HG03159 (cell line): ENCODE measurements around the gene MT1B.
"Not testable (repeated sequence)": the region's sequence is repeated elsewhere in the genome, so short reads cannot be mapped to it uniquely, and the experiment has no call there.

Experiments used
- ATAC-seq: cut with Tn5 transposase; IDR thresholded peaks from one replicate; pipeline ENCODE4 v1.9.1; 2021; ENCODE audit warnings: mild to moderate bottlenecking, moderate library complexity; ENCODE audit not compliant: unreplicated experiment

MT1B gene

GRCh38 chr16:56665286-56666261 is 13.9 kb downstream of the MT1B start:
- not testable (repeated sequence) for ATAC-seq

DNA sequence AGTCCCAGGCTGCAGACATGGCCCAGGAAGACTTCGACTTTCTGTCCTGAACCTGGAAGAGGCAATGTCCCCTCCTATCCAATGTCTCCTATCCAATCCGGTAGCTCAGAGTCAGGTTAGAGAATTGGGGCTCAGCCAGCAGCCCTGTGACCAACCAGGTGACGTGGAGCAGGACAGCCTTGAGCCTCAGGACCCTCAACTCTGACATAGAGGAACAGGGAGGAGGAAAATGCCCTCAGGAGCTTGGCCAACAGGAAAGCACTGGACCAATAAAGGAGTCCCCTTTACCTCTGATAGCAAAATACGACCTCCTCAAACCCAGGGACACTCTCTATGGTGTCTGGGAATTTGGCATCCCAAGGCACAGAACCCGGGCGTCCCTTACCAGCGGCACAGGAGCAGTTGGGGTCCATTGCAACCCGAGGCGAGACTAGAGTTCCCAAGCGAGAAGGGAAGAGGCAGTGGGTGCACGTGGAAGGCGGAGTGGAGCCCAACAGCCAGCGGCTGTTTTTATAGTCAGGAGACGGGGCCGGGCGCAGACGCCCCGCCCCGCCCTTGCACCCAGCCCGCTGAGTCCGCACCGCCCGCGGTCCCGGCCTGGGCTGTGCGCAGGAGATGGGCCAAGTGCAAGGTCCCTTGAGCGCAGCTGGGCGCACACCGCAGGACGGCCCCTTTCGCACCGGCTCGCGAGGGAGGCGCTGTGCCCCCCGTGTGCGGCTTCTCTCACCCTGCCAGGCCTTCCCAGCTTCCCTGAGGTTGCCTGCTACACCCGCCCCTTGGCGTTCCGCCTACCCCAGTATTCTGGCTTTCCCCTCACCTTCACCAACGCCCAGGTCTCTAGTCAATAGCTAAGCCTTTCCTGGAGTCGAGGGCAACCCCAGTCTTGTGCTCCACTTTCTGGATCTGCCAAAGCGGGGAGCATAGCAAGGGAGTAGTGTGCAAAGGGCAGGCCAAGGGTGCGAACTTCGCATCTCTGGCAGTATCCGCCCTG is 16.2 kb downstream of the MT1B start, which contains the start of gene MT1G:
Gene MT1G, minus strand, starts transcription at position 485 of the 991 bp plus-strand sequence. Its CDS starts 72 bp downstream, at position 413.
- ATAC-seq = no peak

DNA sequence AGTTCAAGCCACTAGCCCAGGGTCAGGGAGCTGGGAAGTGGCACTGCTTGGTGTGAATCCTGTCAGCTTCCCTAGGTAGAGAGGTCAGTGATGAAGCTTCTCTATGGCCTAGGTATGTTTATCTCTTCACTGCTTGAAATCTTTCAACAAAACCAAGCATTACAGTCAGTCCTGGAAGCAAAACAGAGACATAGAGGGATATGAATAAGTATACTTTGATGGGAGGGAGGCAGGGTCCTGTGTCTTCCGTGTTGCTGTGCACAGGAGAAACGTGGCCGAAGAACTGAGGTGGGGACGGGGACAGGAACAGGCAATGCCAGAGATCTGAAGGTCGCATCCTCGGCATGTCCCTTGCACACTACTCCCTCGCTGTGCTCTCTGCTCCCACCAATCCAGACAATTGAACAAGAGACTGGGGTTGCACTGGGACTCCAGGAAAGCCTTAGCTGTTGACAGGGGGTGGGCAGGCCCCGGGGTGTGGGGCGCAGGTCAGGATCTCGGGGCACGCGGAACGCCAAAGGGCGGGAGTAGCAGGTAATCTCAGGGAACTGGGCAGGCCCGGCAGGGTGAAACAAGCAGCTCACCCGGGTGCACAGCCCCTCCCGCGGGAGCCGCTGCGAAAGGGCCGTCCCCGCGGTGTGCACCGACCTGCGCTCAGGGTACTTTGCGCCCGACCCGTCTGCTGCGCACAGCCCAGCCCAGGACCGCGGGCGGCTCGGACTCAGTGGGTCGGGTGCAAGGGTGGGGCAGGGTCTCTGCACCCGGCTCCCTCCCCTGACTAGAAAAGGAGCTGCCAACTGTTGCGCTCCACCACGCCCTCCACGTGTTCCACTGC is 17.5 kb downstream of the MT1B start, which contains the start of gene MT1H:
Gene MT1H, plus strand, starts transcription at position 810 of the 835 bp plus-strand sequence. CDS start 71 bp downstream, outside the sequence.
- ATAC-seq = no peak

- no peak for ATAC-seq
Observed at GRCh38 chr16:56669840-56670619, 18.3 kb downstream of the MT1B start.

DNA sequence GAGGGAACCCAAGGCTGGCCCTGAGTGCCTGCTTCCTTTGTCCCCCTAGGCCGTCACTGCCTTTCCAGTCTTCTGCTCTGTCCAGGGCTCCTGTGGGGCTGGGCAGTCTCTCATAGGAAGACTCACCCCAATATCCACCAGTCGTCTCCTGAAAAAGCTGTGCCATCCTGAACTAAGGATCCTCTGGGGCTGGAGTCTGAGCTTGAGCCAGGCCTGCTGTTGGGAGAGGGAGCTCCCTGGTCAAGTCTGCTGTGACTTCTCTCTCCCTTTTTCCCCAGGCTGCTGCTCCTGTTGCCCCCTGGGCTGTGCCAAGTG is 18.9 kb downstream of the MT1B start:
- no peak for ATAC-seq

GRCh38 chr16:56671691-56672090 is 20.0 kb downstream of the MT1B start:
- not testable (repeated sequence) for ATAC-seq

DNA sequence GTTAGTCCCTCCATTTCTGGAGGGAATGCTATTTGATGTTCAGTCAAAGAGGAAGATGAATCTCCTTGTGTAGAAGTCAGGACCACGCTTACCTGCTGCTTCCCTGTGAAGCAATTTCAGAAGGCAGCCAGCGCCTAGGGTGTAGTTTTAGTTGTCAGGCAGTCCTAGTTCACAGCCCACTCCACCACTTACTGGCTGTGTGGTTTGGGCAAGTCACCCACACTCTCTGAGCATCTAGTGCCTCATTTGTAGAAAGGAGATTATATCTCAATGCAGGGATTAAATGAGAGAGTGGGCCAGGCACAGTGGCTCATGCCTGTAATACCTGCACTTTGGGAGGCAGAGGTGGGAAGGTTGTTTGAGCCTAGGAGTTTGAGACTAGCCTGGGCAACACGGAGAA is 20.5 kb downstream of the MT1B start:
- ATAC-seq = not testable (repeated sequence)

DNA sequence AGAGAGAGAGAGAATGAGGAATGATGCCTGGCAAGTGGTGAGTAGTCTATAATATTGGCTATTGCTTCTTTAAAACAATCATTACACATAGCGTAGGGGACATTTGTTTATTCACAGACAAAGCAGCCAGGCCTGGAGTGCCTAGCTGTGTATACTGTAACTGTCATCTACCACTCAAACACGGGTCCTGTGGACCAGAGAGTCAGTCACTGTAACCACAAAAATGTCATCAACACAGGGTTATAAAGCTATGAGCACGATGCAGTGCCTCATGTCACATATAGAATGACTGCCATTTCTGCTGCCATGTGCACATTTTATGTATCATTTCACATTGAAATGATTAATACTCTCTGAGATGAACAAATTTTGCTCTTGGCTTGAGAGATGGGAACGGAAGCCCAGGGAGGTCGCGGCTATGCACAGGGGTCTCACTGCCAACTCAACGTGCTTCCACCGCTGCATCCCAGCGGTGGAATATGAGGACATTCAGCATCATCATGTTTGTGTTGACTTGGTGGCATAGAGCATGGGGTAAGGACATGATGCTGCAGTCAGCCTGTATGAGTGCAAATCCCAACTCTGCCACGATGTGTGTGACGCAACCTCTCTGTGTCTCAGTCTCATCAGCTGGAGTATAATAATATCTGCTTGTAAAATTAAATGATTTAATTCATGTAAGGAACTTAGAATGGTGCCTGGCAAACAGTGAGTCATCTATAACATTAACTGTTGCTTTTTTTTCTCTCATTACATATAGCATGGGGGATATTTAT is 21.3 kb downstream of the MT1B start:
- ATAC-seq = no peak

- ATAC-seq = no peak
Observed at GRCh38 chr16:56673921-56674320, 22.2 kb downstream of the MT1B start.

DNA sequence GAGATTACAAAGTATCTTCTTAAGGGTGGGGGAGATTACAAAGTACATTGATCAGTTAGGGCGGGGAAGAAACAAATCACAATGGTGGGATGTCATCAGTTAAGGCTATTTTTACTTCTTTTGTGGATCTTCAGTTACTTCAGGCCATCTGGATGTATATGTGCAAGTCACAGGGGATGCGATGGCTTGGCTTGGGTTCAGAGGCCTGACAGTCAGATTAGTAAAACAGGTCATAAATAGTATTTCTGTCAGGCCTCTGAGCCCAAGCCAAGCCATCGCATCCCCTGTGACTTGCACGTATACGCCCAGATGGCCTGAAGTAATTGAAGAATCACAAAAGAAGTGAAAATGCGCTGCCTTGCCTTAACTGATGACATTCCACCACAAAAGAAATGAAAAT is 22.9 kb downstream of the MT1B start:
- not testable (repeated sequence) for ATAC-seq

- no peak for ATAC-seq
Observed at GRCh38 chr16:56675685-56676210, 24.1 kb downstream of the MT1B start.

- no peak for ATAC-seq
Observed at GRCh38 chr16:56677474-56677873, 25.8 kb downstream of the MT1B start.

- no peak for ATAC-seq
Observed at GRCh38 chr16:56679078-56679730, 27.5 kb downstream of the MT1B start.

DNA sequence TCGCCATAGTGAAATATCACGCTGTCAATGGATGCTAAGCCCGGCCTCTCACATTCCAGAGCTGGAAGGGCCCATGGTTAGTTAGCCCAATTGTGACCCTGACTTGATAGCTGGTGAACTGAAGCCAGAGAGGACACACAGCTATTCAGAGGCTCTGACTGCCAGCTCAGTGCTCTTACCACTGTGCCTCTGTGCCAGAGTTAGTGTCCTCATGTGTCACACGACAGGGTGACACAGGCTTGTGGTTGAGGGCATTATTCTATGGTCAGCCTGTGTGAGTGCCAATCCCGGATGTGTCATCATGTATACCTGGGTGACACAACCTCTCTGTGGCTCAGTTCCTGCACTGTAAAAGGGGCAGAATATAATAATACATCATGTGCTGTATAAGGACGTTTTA is 28.1 kb downstream of the MT1B start:
- ATAC-seq = no peak

DNA sequence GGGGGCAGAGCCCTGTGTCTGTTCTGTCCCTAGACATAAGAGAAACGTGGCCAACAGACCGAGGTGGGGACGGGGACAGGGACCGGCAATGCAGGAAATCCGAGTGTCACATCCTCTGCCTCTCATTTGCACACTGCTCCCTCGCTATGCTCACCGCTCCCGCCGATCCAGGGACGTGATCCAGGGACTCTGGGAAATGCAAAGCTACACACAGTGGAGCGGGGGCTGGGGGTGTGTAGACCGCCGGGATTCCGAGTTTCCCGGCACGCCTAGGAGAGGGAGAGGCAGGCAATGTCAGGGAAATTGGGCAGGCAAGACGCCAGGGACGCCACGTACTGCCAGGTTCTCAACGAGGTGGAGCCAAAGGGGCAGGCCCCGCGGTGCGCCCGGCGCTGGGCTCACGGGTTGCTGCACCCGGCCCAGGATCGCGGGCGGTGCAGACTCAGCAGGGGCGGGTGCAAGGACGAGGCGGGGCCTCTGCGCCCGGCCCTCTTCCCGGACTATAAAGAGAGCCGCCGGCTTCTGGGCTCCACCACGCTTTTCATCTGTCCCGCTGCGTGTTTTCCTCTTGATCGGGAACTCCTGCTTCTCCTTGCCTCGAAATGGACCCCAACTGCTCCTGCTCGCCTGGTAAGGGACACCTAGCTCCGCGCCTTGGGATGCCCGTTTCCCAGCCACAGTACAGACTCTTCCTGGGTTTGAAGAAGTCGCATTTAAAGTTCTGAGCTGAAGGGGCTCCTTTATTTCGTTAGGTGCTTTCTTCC is 30.4 kb downstream of the MT1B start, which contains the start of gene MT1X:
Gene MT1X, plus strand, starts transcription at position 532 of the 764 bp plus-strand sequence. Its CDS starts 71 bp downstream, at position 603.
- peak; percentile 99 for ATAC-seq

GRCh38 chr16:56682703-56683397 is 31.2 kb downstream of the MT1B start:
- ATAC-seq = peak; percentile 15
